GM18508 (cell line): ENCODE results near the gene PLSCR2.
"Not testable (repeated sequence)": the region's sequence is repeated elsewhere in the genome, so short reads cannot be mapped to it uniquely, and the experiment has no call there.

Source experiments
- ATAC-seq: cut with Tn5 transposase; IDR thresholded peaks from one replicate; pipeline ENCODE4 v1.9.1; 2021; ENCODE audit warnings: moderate number of reproducible peaks; ENCODE audit not compliant: insufficient read depth, unreplicated experiment

The PLSCR2 gene

GRCh38 chr3:146469150-146470017 is at the start of gene PLSCR2:
Gene PLSCR2, minus strand, starts transcription at chr3:146469561. Its CDS starts 9,657 bp downstream, at chr3:146459904.
- peak; percentile 91 for ATAC-seq

- ATAC-seq, result no peak
Observed at GRCh38 chr3:146517684-146518435, 48.5 kb upstream of the PLSCR2 start.

GRCh38 chr3:146513386-146514051 is 44.2 kb upstream of the PLSCR2 start:
- no peak for ATAC-seq

GRCh38 chr3:146511402-146512134 is 42.2 kb upstream of the PLSCR2 start:
- ATAC-seq, result no peak

GRCh38 chr3:146507331-146508120 is 38.2 kb upstream of the PLSCR2 start:
- ATAC-seq, result no peak

- ATAC-seq, result no peak
Observed at GRCh38 chr3:146505516-146505915, 36.2 kb upstream of the PLSCR2 start.

- no peak for ATAC-seq
Observed at GRCh38 chr3:146504498-146505197, 35.3 kb upstream of the PLSCR2 start.

- peak; percentile 96 for ATAC-seq
Observed at GRCh38 chr3:146503461-146504202, 34.3 kb upstream of the PLSCR2 start.

- no peak for ATAC-seq
Observed at GRCh38 chr3:146502887-146503460, 33.6 kb upstream of the PLSCR2 start.

GRCh38 chr3:146501752-146502151 is 32.4 kb upstream of the PLSCR2 start:
- peak; percentile 35 for ATAC-seq

GRCh38 chr3:146499701-146500100 is 30.3 kb upstream of the PLSCR2 start:
- no peak for ATAC-seq

GRCh38 chr3:146498002-146498736 is 28.8 kb upstream of the PLSCR2 start:
- ATAC-seq, result no peak

GRCh38 chr3:146497145-146497843 is 27.9 kb upstream of the PLSCR2 start:
- ATAC-seq, result not testable (repeated sequence)

- ATAC-seq, result no peak
Observed at GRCh38 chr3:146496726-146497125, 27.4 kb upstream of the PLSCR2 start.

- no peak for ATAC-seq
Observed at GRCh38 chr3:146496251-146496650, 26.9 kb upstream of the PLSCR2 start.

GRCh38 chr3:146493761-146494160 is 24.4 kb upstream of the PLSCR2 start:
- ATAC-seq, result no peak

- no peak for ATAC-seq
Observed at GRCh38 chr3:146493221-146493620, 23.9 kb upstream of the PLSCR2 start.
